BE2C (cell line): ENCODE results near the gene DHDDS.

ENCODE experiments used
- DNase-seq: peaks from one replicate; pipeline ENCODE4 v3.0.0-alpha.2; 2020
- H3K27me3 ChIP-seq: fragments of 250-450 bp; sonication (Bioruptor Pico); 2 replicates; pipeline ENCODE4 v1.5.1; 2020; ENCODE audit warnings: mild to moderate bottlenecking
- H3K36me3 ChIP-seq: fragments of 250-450 bp; sonication (Bioruptor Pico); 2 replicates; pipeline ENCODE4 v1.5.1; 2020; ENCODE audit warnings: mild to moderate bottlenecking
- H3K4me1 ChIP-seq: fragments of 250-450 bp; sonication (Bioruptor Pico); 2 replicates; pipeline ENCODE4 v1.5.1; 2020
- H3K4me3 ChIP-seq: 2 replicates; pipeline ENCODE4 v1.5.1; 2011; ENCODE audit warnings: low read depth, low read length
- H3K9me3 ChIP-seq: fragments of 250-450 bp; sonication (Bioruptor Pico); 2 replicates; pipeline ENCODE4 v1.5.1; 2020
- CTCF ChIP-seq: IDR thresholded peaks from 2 replicates; pipeline ENCODE4 v1.5.1; 2012; ENCODE audit warnings: mild to moderate bottlenecking, low read depth, low read length

DHDDS gene

GRCh38 chr1:26476958-26477357, 44.8 kb downstream of the DHDDS start:
- Histone ChIP-seq H3K4me3 (no peak overlapping the region), H3K9me3 (no peaks in the 10 kb centered on the region), H3K27me3 (no peaks in the 10 kb centered on the region), H3K36me3 (peaks cover 47% of the 10 kb centered on the region), H3K4me1 (no peaks in the 10 kb centered on the region)
- no peak for TF ChIP-seq CTCF
- no peak for DNase-seq

DNA sequence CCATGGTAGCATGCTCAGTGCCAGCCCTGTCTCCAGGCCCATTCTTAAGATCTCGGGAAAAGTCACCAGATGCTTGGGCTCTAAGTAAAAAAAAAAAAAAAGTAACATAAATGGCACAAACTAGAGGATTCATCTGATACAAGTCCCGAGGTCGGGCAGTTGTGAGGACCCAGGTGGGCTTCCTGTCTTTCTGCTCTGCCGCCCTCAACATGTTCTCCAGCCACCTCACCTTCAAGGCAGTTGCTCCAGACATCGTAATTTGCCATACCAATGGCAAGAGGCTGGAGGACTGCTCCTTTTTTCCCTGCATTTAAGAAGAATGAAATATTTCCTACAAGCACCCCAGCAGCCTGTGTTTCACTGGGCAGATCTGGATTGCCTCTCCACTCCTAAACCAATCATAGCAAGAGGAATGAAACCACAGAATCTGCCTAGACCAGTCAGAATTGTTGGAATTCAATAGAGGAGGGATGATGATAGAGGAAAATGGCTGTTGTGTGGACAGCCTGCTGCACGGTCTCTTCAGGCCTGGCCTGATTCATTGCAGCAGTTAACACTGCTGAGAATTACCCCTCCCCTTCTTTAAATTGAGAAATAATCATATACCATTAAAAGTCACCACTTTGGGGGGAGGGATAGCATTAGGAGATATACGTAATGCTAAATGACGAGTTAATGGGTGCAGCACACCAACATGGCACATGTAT, 45.5 kb downstream of the DHDDS start:
- H3K27me3 ChIP-seq, result no peaks in the 10 kb centered on the region
- DNase-seq, result no peak
- H3K9me3 ChIP-seq, result no peaks in the 10 kb centered on the region
- peaks cover 44% of the 10 kb centered on the region for H3K36me3 ChIP-seq
- H3K4me1 ChIP-seq, result no peaks in the 10 kb centered on the region
- no peak overlapping the region for H3K4me3 ChIP-seq
- TF ChIP-seq CTCF, result no peak

GRCh38 chr1:26478159-26478558, 46.0 kb downstream of the DHDDS start:
- TF ChIP-seq CTCF, result no peak
- Histone ChIP-seq H3K9me3 (no peaks in the 10 kb centered on the region), H3K4me1 (no peaks in the 10 kb centered on the region), H3K36me3 (peaks cover 42% of the 10 kb centered on the region), H3K4me3 (no peak overlapping the region), H3K27me3 (no peaks in the 10 kb centered on the region)
- no peak for DNase-seq

DNA sequence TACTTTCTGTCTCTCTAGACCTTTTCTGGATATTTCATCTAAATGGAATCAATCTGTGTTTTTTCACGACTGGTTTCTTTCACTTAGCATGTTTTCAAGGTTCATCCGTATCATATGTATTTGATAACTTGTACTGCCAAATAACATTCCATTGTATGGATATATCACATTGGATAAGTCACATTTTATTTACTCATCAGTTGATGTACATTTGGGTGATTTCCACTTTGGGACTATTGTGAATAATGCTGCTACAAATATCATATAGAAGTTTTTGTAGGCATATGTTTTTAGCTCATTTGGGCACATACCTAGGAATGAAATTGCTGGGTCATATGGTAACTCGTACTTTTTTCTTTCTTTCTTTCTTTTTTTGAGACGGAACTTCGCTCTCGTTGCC, 46.9 kb downstream of the DHDDS start:
- Histone ChIP-seq H3K4me1 (no peaks in the 10 kb centered on the region), H3K36me3 (peaks cover 34% of the 10 kb centered on the region)
- no peak for DNase-seq

GRCh38 chr1:26482921-26483320, 50.8 kb downstream of the DHDDS start:
- H3K4me3 ChIP-seq, result no peak overlapping the region
- no peak for TF ChIP-seq CTCF
- H3K36me3 ChIP-seq, result peaks cover 5% of the 10 kb centered on the region; the same call in 1 of the 2 replicates
- H3K27me3 ChIP-seq, result no peaks in the 10 kb centered on the region
- no peaks in the 10 kb centered on the region for H3K9me3 ChIP-seq
- no peak for DNase-seq
- no peaks in the 10 kb centered on the region for H3K4me1 ChIP-seq

More for the DNA sequence above, 46.9 kb downstream of the DHDDS start:
- Histone ChIP-seq H3K9me3 (no peaks in the 10 kb centered on the region), H3K4me3 (no peak overlapping the region), H3K27me3 (no peaks in the 10 kb centered on the region)
- no peak for TF ChIP-seq CTCF

DNA sequence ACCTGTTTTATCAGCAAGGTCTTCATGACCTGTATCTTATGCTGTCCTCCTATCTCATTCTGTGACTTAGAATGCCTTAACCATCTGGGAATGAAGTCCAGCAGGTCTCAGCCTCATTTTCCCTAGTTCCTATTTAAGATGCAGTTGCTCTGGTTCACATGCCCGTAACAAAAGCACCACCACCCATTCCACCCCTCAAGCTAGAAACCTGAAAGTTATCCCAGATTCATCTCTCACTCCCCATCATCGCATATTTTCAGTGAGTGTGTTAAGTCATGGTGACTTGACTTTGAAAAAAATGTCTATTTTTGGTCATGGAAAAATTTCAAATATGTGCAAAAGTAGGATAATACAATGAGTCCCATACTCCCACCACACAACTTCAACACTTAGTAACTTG, 51.9 kb downstream of the DHDDS start:
- H3K27me3 ChIP-seq, result no peaks in the 10 kb centered on the region
- H3K36me3 ChIP-seq, result peaks cover 2% of the 10 kb centered on the region; the same call in 1 of the 2 replicates
- no peaks in the 10 kb centered on the region for H3K4me1 ChIP-seq
- H3K9me3 ChIP-seq, result no peaks in the 10 kb centered on the region
- no peak for TF ChIP-seq CTCF
- DNase-seq, result no peak
- no peak overlapping the region for H3K4me3 ChIP-seq
